22Rv1 (cell line): ENCODE measurements around the gene LIMA1.

Source experiments
- H3K27ac ChIP-seq: fragments of 450-650 bp; 2 replicates; pipeline ENCODE4 v1.5.1; 2017
- CTCF ChIP-seq: fragments of 450-650 bp; IDR thresholded peaks from 2 replicates; pipeline ENCODE4 v1.5.1; 2017; ENCODE audit warnings: mild to moderate bottlenecking
- ZFX ChIP-seq: fragments of 450-650 bp; IDR thresholded peaks from 2 replicates; pipeline ENCODE4 v1.6.1; 2017; ENCODE audit warnings: antibody characterized with exemption, borderline replicate concordance

LIMA1 gene

DNA sequence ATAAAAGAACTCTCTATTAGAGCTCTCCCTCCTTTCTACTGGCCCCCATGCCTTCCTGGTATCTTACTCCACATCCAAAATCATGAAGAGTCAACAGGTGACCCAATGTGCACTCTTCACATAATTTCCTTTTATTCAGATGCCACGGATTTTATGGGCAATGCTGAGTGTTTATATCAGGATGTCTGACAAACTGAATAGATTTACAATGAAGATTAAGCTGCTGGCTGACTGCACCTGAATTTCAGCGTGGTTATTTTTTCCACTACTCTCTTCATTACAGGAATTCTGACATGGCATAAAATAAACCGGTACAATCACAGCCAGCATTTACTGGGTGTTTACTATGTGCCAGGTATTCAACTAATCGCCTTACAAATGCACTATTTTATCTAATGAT is 86.8 kb downstream of the LIMA1 start:
- TF ChIP-seq CTCF = no peak
- TF ChIP-seq ZFX = no peak
- no peak overlapping the region for H3K27ac ChIP-seq

DNA sequence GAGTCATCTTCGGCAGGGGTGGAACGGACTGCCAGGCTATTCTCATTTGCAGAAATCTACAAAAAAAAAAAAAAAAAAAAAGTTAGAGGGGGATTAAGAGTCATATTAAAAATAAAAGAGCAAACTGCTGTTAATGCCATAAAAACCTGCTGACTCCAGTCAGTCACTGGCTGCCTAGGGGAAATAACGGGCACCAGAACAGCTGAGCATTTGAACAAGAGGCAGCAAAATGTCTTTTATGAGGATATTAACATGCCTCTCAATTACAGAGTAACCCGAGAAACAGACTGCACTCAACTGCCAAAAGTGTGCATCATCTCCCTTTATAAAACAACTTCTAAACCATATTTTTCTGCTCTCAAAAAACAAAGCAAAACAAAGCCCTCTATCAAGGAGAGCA is 87.5 kb downstream of the LIMA1 start:
- no peak overlapping the region for H3K27ac ChIP-seq
- no peak for TF ChIP-seq ZFX
- TF ChIP-seq CTCF = no peak

DNA sequence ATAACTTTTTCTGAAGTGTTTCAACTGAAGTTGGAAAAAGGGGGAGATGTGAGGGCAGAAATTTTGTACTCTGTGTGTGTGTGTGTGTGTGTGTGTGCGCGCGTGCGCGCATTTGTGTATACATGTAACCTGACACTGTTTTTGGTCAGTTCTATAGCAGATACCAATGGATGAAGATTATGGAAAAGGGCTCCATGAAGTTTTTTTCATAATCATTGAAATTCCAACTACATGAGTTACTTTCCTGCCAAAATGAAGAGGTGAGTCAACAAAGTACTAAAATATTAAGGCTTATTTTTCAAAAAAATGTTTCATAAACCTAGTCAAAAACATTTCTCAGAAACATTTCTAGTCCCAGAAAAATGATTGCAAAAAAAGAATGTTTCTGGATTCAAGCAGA is 90.4 kb downstream of the LIMA1 start:
- no peak overlapping the region; the same call in 1 of the 2 replicates for H3K27ac ChIP-seq
- no peak for TF ChIP-seq CTCF
- TF ChIP-seq ZFX = no peak

DNA sequence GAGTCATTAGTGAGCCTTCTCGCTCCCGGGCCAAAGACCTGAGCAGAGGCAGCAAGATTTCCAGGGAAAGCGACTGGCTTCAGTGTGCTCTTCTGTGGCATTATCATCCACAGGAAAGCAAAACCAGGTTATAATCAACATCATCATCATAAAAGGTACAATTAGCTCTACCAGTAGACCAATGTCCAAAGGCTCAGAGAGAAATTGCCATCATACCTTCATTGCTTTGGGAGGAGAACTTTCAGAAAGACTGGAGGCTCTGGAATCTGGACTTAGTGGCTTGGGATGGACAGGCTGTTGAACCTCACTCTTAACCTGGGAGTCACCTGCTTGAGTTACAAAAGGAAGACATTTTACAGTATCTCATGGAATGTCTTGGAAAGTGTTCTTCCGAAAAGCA is 91.1 kb downstream of the LIMA1 start:
- TF ChIP-seq ZFX = no peak
- TF ChIP-seq CTCF = no peak
- no peak overlapping the region; the same call in 1 of the 2 replicates for H3K27ac ChIP-seq

DNA sequence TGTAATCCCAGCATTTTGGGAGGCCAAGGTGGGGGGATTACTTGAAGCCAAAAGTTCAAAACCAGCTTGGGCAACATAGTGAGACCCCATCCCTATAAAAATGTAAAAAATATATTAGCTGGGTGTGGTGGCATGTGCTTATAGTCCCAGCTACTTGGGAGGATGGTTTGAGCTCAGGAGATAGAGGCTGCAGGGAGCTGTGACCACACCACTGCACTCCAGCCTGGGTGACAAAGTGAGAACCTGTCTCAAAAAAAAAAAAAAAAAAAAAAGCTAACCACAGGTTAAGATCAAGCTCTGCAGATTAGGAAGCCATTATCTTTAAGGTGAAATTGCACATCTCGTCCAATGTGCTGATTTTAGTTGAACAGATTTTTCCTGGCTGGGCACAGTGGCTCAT is 92.5 kb downstream of the LIMA1 start:
- no peak overlapping the region for H3K27ac ChIP-seq
- TF ChIP-seq CTCF = no peak
- no peak for TF ChIP-seq ZFX

DNA sequence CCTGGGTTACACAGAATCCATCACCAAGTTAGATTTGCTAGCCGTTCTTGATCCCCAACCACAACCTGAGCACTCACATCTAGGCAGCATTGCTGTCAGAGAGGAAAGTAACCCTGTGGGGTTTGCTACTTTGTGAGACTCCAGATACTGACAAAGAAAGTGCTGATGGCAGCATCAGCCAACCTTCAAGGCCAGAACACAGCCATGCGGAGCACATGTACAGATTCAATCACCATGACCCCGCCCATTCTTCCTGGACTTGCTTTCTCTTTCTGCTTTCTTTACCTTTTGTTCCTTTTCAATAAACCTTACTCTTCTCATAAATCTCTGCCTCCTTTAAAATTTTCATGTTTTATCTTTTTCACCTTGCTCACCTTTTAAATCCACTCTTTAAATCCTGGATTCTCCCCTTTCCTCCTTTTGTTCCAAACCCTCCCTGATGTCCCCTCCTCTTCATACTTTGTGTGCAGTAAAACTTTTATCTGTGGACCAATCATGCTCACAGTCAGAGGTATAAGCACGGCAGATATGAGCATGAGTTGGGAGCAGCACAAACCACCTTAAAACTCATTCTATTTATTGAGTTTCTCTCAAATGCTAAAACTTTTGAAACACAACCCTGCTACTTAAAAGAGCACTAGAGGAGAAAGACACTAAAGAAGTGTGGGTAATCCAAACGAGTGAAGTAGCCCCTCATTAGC is 94.3 kb downstream of the LIMA1 start:
- TF ChIP-seq CTCF = no peak
- no peak for TF ChIP-seq ZFX
- H3K27ac ChIP-seq = no peak overlapping the region; the same call in 1 of the 2 replicates

GRCh38 chr12:50188241-50188781 is 95.0 kb downstream of the LIMA1 start:
- TF ChIP-seq CTCF = no peak
- no peak for TF ChIP-seq ZFX
- H3K27ac ChIP-seq = no peak overlapping the region
